SJSA1 (cell line): ENCODE measurements around the gene LNPK. TPM values are rescaled to one million over a fixed set of nuclear protein-coding genes. Genes with fewer than 3 reads are reported as not detected.

Experiments used
- DNase-seq, 2 experiments: peaks; one replicate each; pipeline ENCODE4 v3.0.0-alpha.2; 2015 to 2020; ENCODE audit warnings: low spot score in 2 of 2, low read depth in 1 of 2
- H3K27ac ChIP-seq: fragments of 250-450 bp; sonication (Bioruptor Pico); 2 replicates; pipeline ENCODE4 v1.5.1; 2020; ENCODE audit warnings: mild to moderate bottlenecking, moderate library complexity
- H3K27me3 ChIP-seq: fragments of 250-450 bp; sonication (Bioruptor Pico); replicated peaks from 2 replicates; pipeline ENCODE4 v1.5.1; 2020; ENCODE audit warnings: mild to moderate bottlenecking, moderate library complexity
- H3K36me3 ChIP-seq: fragments of 250-450 bp; sonication (Bioruptor Pico); 2 replicates; pipeline ENCODE4 v1.5.1; 2020; ENCODE audit warnings: mild to moderate bottlenecking
- H3K4me1 ChIP-seq: fragments of 250-450 bp; sonication (Bioruptor Pico); replicated peaks from 2 replicates; pipeline ENCODE4 v1.6.1; 2021; ENCODE audit warnings: mild to moderate bottlenecking
- H3K4me3 ChIP-seq: fragments of 250-450 bp; sonication (Bioruptor Pico); 2 replicates; pipeline ENCODE4 v1.5.1; 2020; ENCODE audit warnings: mild to moderate bottlenecking
- H3K9me3 ChIP-seq: fragments of 250-450 bp; sonication (Bioruptor Pico); replicated peaks from 2 replicates; pipeline ENCODE4 v1.5.1; 2020; ENCODE audit warnings: mild to moderate bottlenecking
- total RNA-seq: library from RNA; depleted of rRNA; stranded (reverse); fragments of >200 nt; shearing (Covaris generic); gene quantifications from 2 replicates; pipeline ENCODE4 v1.2.3, GENCODE V29; 2014; rRNA removed

The LNPK gene
- 46.0 and 54.6 TPM in 2 replicates for total RNA-seq

DNA sequence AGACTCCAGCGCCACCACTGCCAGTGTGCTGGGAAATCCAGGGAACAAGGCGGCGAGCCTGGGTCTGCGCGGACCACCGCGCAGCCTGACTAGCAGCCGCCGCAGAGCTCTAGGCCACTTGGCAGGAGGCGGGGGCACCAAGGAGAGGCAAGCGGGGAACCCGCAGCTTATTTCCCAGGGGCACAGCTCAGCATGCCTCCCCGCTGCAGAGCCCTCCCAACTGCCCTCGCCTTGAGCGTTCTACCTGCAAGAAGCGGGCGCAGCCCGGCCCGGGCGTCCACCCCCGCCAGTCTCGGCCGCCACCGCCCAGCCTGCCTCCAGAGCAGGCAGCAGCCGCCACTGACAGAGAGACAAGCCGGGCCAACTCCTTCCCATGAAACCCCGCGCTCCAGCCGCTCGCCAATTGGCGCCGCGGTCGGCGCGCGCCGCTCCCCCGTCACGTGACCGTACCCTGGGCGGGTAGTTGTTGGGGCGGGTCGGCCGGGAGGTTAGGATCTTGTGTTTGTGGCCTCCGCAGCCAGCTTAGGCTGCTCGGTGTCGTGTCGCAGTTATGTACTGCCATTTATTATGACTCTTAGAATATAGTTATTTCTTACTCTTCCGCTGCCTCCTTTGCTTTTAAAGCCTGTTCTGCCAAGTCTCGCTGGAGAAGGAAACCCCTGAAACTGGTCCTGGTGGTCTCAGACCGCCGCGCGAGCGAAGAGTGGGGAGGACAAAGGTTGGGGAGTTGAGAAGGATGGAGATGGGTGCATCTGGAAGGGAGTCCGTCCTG is at the start of gene LNPK:
LNPK (minus strand) TSS at position 352 of the 772 bp plus-strand sequence. CDS start 6,683 bp downstream, outside the sequence.
- Histone ChIP-seq H3K27me3 (no peaks in the 10 kb centered on the region; the same call in 1 of the 2 replicates), H3K4me3 (peak within 1 kb of the TSS; percentile 86), H3K27ac (peak within 1 kb of the TSS; percentile 41), H3K4me1 (peaks cover 7% of the 10 kb centered on the region), H3K36me3 (peaks cover 4% of the 10 kb centered on the region; the same call in 1 of the 2 replicates), H3K9me3 (no peaks in the 10 kb centered on the region)
- DNase-seq: peak; percentile 90 to 92

DNA sequence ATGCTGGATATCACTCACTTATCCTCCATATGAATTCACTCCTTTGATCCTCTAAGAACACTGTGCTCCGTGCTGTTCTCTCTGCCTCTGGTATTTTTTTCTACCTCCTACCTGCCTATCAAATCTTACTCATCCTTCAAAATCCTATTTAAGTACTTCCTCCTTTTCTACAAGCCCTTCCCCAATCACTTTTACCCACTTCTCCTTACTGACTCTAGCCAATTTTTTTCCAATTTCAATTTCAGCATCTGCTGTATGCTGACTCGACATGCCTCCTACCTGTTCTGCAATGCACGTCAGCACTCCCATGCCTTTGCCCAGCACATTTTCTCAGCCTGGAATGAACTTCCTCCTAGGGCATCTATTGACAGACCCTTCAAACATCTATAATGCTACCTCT is 37.3 kb upstream of the LNPK start:
- Histone ChIP-seq H3K9me3 (no peaks in the 10 kb centered on the region), H3K27me3 (peaks cover 8% of the 10 kb centered on the region), H3K36me3 (no peaks in the 10 kb centered on the region), H3K4me3 (no peak overlapping the region), H3K27ac (no peak overlapping the region), H3K4me1 (no peaks in the 10 kb centered on the region)
- no peak for DNase-seq

DNA sequence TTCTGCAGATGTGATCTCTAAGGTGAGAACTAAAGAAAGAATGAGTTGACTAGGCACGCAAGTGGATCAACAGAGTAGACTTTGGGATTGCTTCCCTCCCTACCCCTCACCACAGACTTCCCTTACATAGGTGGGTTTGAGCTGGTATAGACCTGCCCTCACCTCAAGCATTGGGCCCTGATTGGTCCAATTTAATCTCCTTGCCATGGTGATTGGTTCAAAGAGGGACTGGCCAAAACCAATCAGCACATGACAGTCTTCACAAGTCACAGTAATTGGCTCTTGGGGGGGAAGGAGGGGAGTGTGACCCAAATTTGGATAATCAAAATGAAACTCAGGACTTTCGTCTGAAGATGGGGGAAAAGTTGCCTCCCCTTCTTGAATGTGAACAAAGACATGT is 36.6 kb upstream of the LNPK start:
- H3K27me3 ChIP-seq: peaks cover 8% of the 10 kb centered on the region
- no peaks in the 10 kb centered on the region for H3K9me3 ChIP-seq
- DNase-seq: no peak
- H3K4me3 ChIP-seq: no peak overlapping the region
- H3K36me3 ChIP-seq: no peaks in the 10 kb centered on the region
- H3K4me1 ChIP-seq: no peaks in the 10 kb centered on the region
- H3K27ac ChIP-seq: no peak overlapping the region

- Histone ChIP-seq H3K27ac (no peak overlapping the region), H3K36me3 (no peaks in the 10 kb centered on the region), H3K4me1 (no peaks in the 10 kb centered on the region), H3K27me3 (peaks cover 8% of the 10 kb centered on the region), H3K9me3 (no peaks in the 10 kb centered on the region), H3K4me3 (no peak overlapping the region)
- no peak for DNase-seq
These were observed 33.1 kb upstream of the LNPK start for GRCh38 chr2:176035013-176035691.

GRCh38 chr2:176027806-176028205 is 25.7 kb upstream of the LNPK start:
- Histone ChIP-seq H3K9me3 (no peaks in the 10 kb centered on the region), H3K4me1 (no peaks in the 10 kb centered on the region), H3K27me3 (peaks cover 31% of the 10 kb centered on the region), H3K27ac (no peak overlapping the region), H3K4me3 (no peak overlapping the region), H3K36me3 (no peaks in the 10 kb centered on the region)
- no peak for DNase-seq

DNA sequence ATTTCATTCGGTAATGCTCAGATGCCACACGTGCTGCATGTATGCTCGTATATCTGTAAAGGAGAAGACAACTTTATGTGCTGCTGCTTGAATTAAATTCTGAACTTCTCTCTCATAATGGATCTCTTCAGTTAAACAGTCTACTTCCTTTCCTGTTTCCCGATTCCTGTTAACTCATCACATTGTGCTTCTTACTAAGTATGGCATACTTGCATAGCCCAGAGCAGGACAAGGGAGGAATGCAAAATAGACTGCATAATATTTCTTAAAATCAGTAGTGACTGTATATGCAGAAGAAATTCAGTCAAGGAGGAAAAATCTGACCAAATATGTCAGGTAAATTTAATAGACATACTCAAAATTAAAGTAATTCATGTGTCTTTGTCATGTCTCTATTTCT is 23.9 kb upstream of the LNPK start:
- H3K4me3 ChIP-seq: no peak overlapping the region
- no peak for DNase-seq
- no peaks in the 10 kb centered on the region for H3K9me3 ChIP-seq
- peaks cover 31% of the 10 kb centered on the region for H3K27me3 ChIP-seq
- no peaks in the 10 kb centered on the region for H3K4me1 ChIP-seq
- H3K27ac ChIP-seq: no peak overlapping the region
- no peaks in the 10 kb centered on the region for H3K36me3 ChIP-seq

GRCh38 chr2:176024083-176024482 is 22.0 kb upstream of the LNPK start:
- DNase-seq: no peak
- Histone ChIP-seq H3K27me3 (peaks cover 31% of the 10 kb centered on the region), H3K36me3 (no peaks in the 10 kb centered on the region), H3K4me3 (no peak overlapping the region), H3K9me3 (no peaks in the 10 kb centered on the region), H3K4me1 (no peaks in the 10 kb centered on the region), H3K27ac (no peak overlapping the region)

DNA sequence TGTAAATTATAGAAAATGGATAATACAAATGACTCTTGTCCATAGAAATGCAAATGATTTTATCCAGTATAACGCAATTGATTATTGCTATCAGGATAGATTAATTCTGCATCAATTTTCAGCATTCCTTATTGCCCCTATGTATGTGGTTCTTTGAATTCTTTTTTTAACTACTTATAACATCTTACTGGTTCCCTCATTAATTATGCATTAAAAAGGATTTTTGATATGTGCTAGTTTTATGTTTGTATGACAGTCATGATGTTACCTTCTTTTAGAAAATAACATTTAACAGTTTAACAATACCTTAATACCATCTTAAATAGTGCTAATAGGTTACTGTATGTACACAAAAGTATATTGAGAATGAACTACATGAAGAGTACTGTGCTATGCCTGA is 20.0 kb upstream of the LNPK start:
- Histone ChIP-seq H3K4me3 (no peak overlapping the region), H3K27me3 (peaks cover 29% of the 10 kb centered on the region), H3K27ac (no peak overlapping the region), H3K9me3 (no peaks in the 10 kb centered on the region), H3K4me1 (no peaks in the 10 kb centered on the region), H3K36me3 (no peaks in the 10 kb centered on the region)
- DNase-seq: no peak

DNA sequence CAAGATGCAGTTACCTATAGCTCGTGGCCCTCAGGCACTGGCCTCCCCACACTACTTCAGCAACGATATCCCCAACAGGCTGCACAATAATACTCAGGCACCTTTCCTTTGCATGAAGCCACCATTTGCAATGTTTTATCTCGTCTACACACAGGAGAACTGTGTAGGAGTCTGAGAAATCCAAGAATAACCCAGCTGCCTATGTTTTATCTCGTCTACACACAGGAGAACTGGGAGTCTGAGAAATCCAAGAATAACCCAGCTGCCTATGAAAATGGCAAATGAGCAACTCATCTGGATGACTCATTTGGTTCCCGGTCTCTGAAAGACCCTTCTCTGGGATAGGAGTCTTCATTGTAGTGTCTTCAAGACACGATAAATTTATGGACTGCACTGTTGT is 18.3 kb upstream of the LNPK start:
- Histone ChIP-seq H3K4me1 (no peaks in the 10 kb centered on the region), H3K9me3 (no peaks in the 10 kb centered on the region), H3K27ac (no peak overlapping the region), H3K4me3 (no peak overlapping the region), H3K27me3 (peaks cover 17% of the 10 kb centered on the region; the same call in 1 of the 2 replicates), H3K36me3 (no peaks in the 10 kb centered on the region)
- DNase-seq: no peak

- no peak for DNase-seq
- Histone ChIP-seq H3K4me1 (no peaks in the 10 kb centered on the region), H3K9me3 (no peaks in the 10 kb centered on the region), H3K27ac (no peak overlapping the region), H3K4me3 (no peak overlapping the region), H3K27me3 (peaks cover 3% of the 10 kb centered on the region; the same call in 1 of the 2 replicates), H3K36me3 (no peaks in the 10 kb centered on the region)
These were observed 16.6 kb upstream of the LNPK start for GRCh38 chr2:176018708-176019107.

DNA sequence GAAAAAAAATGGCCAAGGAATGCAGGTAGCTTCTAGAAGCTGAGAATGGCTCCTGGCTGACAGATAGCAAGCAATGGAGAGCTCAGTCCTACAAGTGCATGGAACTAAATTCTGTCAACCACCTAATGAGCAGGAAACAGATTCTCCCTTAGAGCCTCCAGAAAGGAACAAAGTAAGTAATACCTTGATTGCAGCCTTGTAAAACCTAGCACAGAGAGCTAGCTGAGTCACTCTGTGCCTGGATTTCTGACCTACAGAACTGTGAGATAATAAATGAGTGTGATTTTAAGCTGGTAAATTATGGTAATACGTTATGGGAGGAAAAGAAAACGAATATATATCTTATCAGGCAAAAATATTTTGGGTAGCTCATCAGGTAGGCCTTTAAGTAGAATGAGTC is 7.4 kb upstream of the LNPK start:
- Histone ChIP-seq H3K36me3 (no peaks in the 10 kb centered on the region), H3K4me1 (no peaks in the 10 kb centered on the region), H3K9me3 (no peaks in the 10 kb centered on the region), H3K27me3 (peaks cover 11% of the 10 kb centered on the region; the same call in 1 of the 2 replicates), H3K4me3 (no peak overlapping the region), H3K27ac (no peak overlapping the region)
- no peak for DNase-seq

DNA sequence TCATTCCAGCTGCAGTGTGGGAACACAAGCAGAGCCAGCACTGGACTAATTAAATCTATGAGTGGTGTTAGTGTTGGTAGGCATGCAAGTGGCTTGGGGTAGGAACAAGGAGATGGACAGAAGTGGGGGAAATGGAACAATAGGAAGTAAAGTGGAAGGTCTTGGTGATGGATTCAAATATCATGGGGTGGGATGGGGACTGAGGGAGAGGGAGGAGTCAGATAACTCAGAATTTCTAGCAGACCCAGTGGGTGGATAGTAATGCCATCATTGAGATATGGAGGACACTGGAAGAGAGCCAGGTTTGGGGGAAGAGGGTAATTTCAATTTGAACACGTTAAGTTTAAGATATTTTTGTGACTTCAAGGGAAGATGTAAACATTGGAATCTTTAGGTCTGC is 2.9 kb upstream of the LNPK start:
- H3K27me3 ChIP-seq: no peaks in the 10 kb centered on the region; the same call in 1 of the 2 replicates
- no peak overlapping the region for H3K27ac ChIP-seq
- H3K9me3 ChIP-seq: no peaks in the 10 kb centered on the region
- no peak overlapping the region for H3K4me3 ChIP-seq
- peaks cover 4% of the 10 kb centered on the region; the same call in 1 of the 2 replicates for H3K36me3 ChIP-seq
- DNase-seq: no peak
- peaks cover 7% of the 10 kb centered on the region for H3K4me1 ChIP-seq

DNA sequence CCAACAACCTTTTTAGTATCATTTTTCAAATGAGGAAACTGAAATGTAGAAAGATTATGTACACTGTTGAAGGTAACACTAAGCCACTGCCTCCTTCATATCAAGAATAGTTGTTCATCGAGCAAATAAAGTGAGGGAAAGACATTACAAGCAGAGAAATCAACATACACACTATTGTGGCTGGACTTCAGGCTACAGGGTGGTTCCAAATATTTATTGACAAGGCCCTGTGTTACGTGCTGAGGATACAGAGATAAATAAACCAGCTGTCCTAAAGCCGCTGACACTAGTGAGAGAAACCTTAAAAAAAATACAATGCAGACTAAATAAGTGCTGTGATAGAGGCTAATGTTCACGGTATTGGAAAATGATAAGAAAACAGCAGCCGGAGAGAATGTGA is 1.9 kb upstream of the LNPK start:
- DNase-seq: no peak
- Histone ChIP-seq H3K27me3 (no peaks in the 10 kb centered on the region; the same call in 1 of the 2 replicates), H3K4me1 (peaks cover 7% of the 10 kb centered on the region), H3K4me3 (no peak overlapping the region), H3K9me3 (no peaks in the 10 kb centered on the region), H3K27ac (no peak overlapping the region), H3K36me3 (peaks cover 4% of the 10 kb centered on the region; the same call in 1 of the 2 replicates)

DNA sequence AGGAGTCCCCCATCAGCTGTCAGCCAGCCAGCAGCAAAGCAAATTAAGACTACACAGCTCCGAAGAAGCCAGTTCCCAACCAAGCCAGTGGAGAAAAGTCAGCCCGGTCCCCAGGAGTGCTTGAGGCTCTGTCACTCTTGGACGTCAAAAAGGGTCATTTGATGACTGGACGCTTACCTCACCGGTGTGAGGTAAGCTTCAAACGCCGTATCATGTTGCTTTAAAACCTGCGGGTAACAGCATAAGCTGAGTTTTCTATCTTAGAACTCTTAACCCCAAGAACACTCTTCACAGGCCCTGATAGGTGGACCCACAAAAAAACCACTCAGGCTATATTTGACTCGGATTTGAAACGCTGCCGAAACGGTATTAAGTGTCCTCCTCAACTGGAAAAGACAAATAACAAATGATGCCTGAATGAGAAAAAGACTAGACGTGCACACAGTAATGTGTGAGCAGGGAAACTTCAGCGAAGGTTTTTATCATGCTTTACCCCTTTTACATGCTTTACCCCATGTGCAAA is 682 bp upstream of the LNPK start:
- no peaks in the 10 kb centered on the region for H3K9me3 ChIP-seq
- H3K4me1 ChIP-seq: peaks cover 7% of the 10 kb centered on the region
- peaks cover 4% of the 10 kb centered on the region; the same call in 1 of the 2 replicates for H3K36me3 ChIP-seq
- no peaks in the 10 kb centered on the region; the same call in 1 of the 2 replicates for H3K27me3 ChIP-seq
- no peak for DNase-seq
- H3K27ac ChIP-seq: peak overlapping the region; percentile 20; the same call in 1 of the 2 replicates
- peak overlapping the region; percentile 86 for H3K4me3 ChIP-seq
